Measurements from ENCODE around the gene AHCYL1.

GRCh38 chr1:109997867-109998229 lies 13.3 kb downstream of the AHCYL1 start:
- TF ChIP-seq GATA2 (IDR thresholded peaks at IDR 0.05; ENCODE audit: low read depth, low read length) (no peak), GATA3 (IDR thresholded peaks at IDR 0.05; ENCODE audit: low read depth, low read length) (no peak)
